Left ventricle myocardium inferior (tissue), 1 donor: ENCODE data around the gene PCTP. TPM values are rescaled to one million over a fixed set of nuclear protein-coding genes. Genes with fewer than 3 reads are reported as not detected.

Experiments
- DNase-seq: peaks from one replicate; pipeline ENCODE4 v3.0.0-alpha.2; 2020
- H3K27ac ChIP-seq: fragments of 200-600 bp; replicated peaks from 2 replicates; pipeline ENCODE4 v1.8.0; 2021
- H3K27me3 ChIP-seq: fragments of 200-600 bp; 2 replicates; pipeline ENCODE4 v1.8.0; 2021; ENCODE audit warnings: low read depth
- H3K36me3 ChIP-seq: fragments of 200-600 bp; 2 replicates; pipeline ENCODE4 v1.8.0; 2021
- H3K4me1 ChIP-seq: fragments of 200-600 bp; 2 replicates; pipeline ENCODE4 v1.8.0; 2021
- H3K4me3 ChIP-seq: fragments of 200-600 bp; 2 replicates; pipeline ENCODE4 v1.8.0; 2021; ENCODE audit warnings: mild to moderate bottlenecking, moderate library complexity
- H3K9me3 ChIP-seq: fragments of 200-600 bp; replicated peaks from 2 replicates; pipeline ENCODE4 v1.8.0; 2021
- CTCF ChIP-seq: fragments of 200-600 bp; IDR thresholded peaks from 2 replicates; pipeline ENCODE4 v1.8.0; 2021; ENCODE audit warnings: antibody characterized with exemption, mild to moderate bottlenecking, borderline replicate concordance
- intact Hi-C: fragments of 100-400 bp; cut with micrococcal nuclease; formaldehyde crosslinking; loops from one replicate; pipeline ENCODE4 v1.11.0; 2022
- total RNA-seq: library from RNA; stranded (reverse); fragmentation: NEBNext Ultra II Directional; extraction: Animal tissue kit (Norgen Biotek cat#: 25700); gene quantifications from one replicate; pipeline ENCODE4 v1.2.1, GENCODE V29; 2021
- donor health status: DM: no; HTN: yes; CAD: no; lungs with severe emphysema.

The PCTP gene
- total RNA-seq, 1 donor from 2014 or later = 19.6 TPM

- no peak overlapping the region for H3K27ac ChIP-seq
- H3K36me3 ChIP-seq = peaks cover 12% of the 10 kb centered on the region
- H3K4me3 ChIP-seq = no peak overlapping the region
- intact Hi-C loops = no loop called here
- no peak for TF ChIP-seq CTCF
- H3K4me1 ChIP-seq = peaks cover 60% of the 10 kb centered on the region
- H3K27me3 ChIP-seq = no peaks in the 10 kb centered on the region
- no peaks in the 10 kb centered on the region for H3K9me3 ChIP-seq
- DNase-seq = no peak
These were observed 7.3 kb downstream of the PCTP start for GRCh38 chr17:55758171-55758570.

GRCh38 chr17:55760643-55761355 is 9.9 kb downstream of the PCTP start:
- intact Hi-C loops = no loop called here
- peaks cover 65% of the 10 kb centered on the region for H3K4me1 ChIP-seq
- no peak for DNase-seq
- no peaks in the 10 kb centered on the region for H3K36me3 ChIP-seq
- no peaks in the 10 kb centered on the region for H3K9me3 ChIP-seq
- H3K4me3 ChIP-seq = no peak overlapping the region
- TF ChIP-seq CTCF = no peak
- H3K27ac ChIP-seq = no peak overlapping the region
- H3K27me3 ChIP-seq = no peaks in the 10 kb centered on the region

GRCh38 chr17:55762086-55762858 is 11.4 kb downstream of the PCTP start:
- H3K4me3 ChIP-seq = no peak overlapping the region
- H3K27ac ChIP-seq = no peak overlapping the region
- no peak for DNase-seq
- H3K27me3 ChIP-seq = no peaks in the 10 kb centered on the region
- intact Hi-C loops = no loop called here
- no peak for TF ChIP-seq CTCF
- peaks cover 2% of the 10 kb centered on the region for H3K36me3 ChIP-seq
- peaks cover 55% of the 10 kb centered on the region for H3K4me1 ChIP-seq
- H3K9me3 ChIP-seq = no peaks in the 10 kb centered on the region

- intact Hi-C loops = no loop called here
- Histone ChIP-seq H3K36me3 (peaks cover 17% of the 10 kb centered on the region), H3K27ac (peak overlapping the region; percentile 30), H3K9me3 (no peaks in the 10 kb centered on the region), H3K27me3 (no peaks in the 10 kb centered on the region), H3K4me3 (no peak overlapping the region), H3K4me1 (peaks cover 43% of the 10 kb centered on the region)
- no peak for TF ChIP-seq CTCF
- no peak for DNase-seq
These were observed 13.0 kb downstream of the PCTP start for GRCh38 chr17:55763856-55764255.

- intact Hi-C loops = no loop called here
- Histone ChIP-seq H3K4me1 (peaks cover 43% of the 10 kb centered on the region), H3K36me3 (peaks cover 21% of the 10 kb centered on the region), H3K9me3 (no peaks in the 10 kb centered on the region), H3K4me3 (no peak overlapping the region), H3K27ac (peak overlapping the region; percentile 30), H3K27me3 (no peaks in the 10 kb centered on the region)
- no peak for DNase-seq
- no peak for TF ChIP-seq CTCF
These were observed 13.8 kb downstream of the PCTP start for GRCh38 chr17:55764610-55765009.
